Endothelial cell of umbilical vein (primary cell): ENCODE measurements around the gene POLR1H. TPM values are rescaled to one million over a fixed set of nuclear protein-coding genes. Genes with fewer than 3 reads are reported as not detected.

Experiments used
- BruUV-seq: library from RNA; stranded (reverse); fragments of 400-500 nt; replicated peaks from 2 replicates; lab custom pipeline; 2021; lab: Mats Ljungman, UMichigan
- CTCF ChIA-PET: fragments of 300-600, 350-600 bp; sonication (Branson Sonifier 250); formaldehyde crosslinking; loops from one replicate; lab custom pipeline; 2021; ENCODE audit warnings: antibody characterized with exemption, inconsistent platforms; lab: Charles Lee
- POLR2A ChIA-PET: fragments of 300-600, 350-600 bp; sonication (Branson Sonifier 250); formaldehyde crosslinking; loops from one replicate; lab custom pipeline; 2021; ENCODE audit warnings: antibody characterized with exemption, inconsistent platforms; lab: Charles Lee
- DNase-seq: peaks from one replicate; pipeline ENCODE4 v3.0.0-alpha.2; 2011; ENCODE audit warnings: low read depth, low spot score
- FAIRE-seq: peaks from 2 replicates; lab custom pipeline; 2011; peaks lifted over from hg19 to GRCh38; lab: Jason Lieb, UNC
- H2AFZ ChIP-seq: 2 replicates; pipeline ENCODE4 v1.6.0; 2012; ENCODE audit warnings: low read depth, low read length, control low read depth, inconsistent platforms
- H3K27ac ChIP-seq: 2 replicates; pipeline ENCODE4 v1.5.1; 2011; ENCODE audit warnings: low read depth, mild to moderate bottlenecking, control low read depth, low read length, moderate library complexity; ENCODE audit not compliant: insufficient read depth
- H3K27me3 ChIP-seq, 2 experiments: 2 replicates each; pipeline versions ENCODE4 v1.6.0 to v1.6.1; 2011; ENCODE audit warnings: low read length in 2 of 2, mixed read lengths in 1 of 2; ENCODE audit not compliant: control insufficient read depth in 2 of 2, insufficient read depth in 2 of 2
- H3K36me3 ChIP-seq, 2 experiments: 2 replicates in 1 of 2; 3 replicates in 1 of 2; pipeline ENCODE4 v1.5.1; 2011; ENCODE audit warnings: low read length in 2 of 2, mild to moderate bottlenecking in 1 of 2, moderate library complexity in 1 of 2; ENCODE audit not compliant: control insufficient read depth in 2 of 2, insufficient read depth in 2 of 2; ENCODE audit errors: extremely low read depth in 1 of 2
- H3K4me1 ChIP-seq: 3 replicates; pipeline ENCODE4 v1.5.1; 2011; ENCODE audit warnings: mild to moderate bottlenecking, low read length; ENCODE audit not compliant: control insufficient read depth, insufficient read depth; ENCODE audit errors: extremely low read depth
- H3K4me2 ChIP-seq: 2 replicates; pipeline ENCODE4 v1.6.1; 2011; ENCODE audit warnings: low read length, control low read depth, mixed read lengths; ENCODE audit not compliant: insufficient read depth
- H3K4me3 ChIP-seq, 3 experiments: fragments of 200-600 bp in 1 of 3; sonication (generic), shearing (Covaris generic) in 1 of 3; replicated peaks in 1 of 3; 2 replicates each; pipeline ENCODE4 v1.5.1; 2011 to 2016; ENCODE audit warnings: control low read depth in 3 of 3, low read length in 3 of 3, mild to moderate bottlenecking in 2 of 3, inconsistent platforms in 1 of 3, low read depth in 1 of 3, moderate library complexity in 1 of 3; ENCODE audit not compliant: insufficient read depth in 1 of 3
- H3K79me2 ChIP-seq: 2 replicates; pipeline ENCODE4 v1.6.0; 2012; ENCODE audit warnings: low read length, inconsistent platforms; ENCODE audit not compliant: control insufficient read depth, insufficient read depth
- H3K9ac ChIP-seq: replicated peaks from 2 replicates; pipeline ENCODE3; 2011; ENCODE audit warnings: low read length, control low read depth; ENCODE audit not compliant: insufficient read depth; ENCODE audit errors: extremely low read depth
- H3K9me1 ChIP-seq: replicated peaks from 3 replicates; pipeline ENCODE4 v1.6.0; 2011; ENCODE audit warnings: mild to moderate bottlenecking, low read length; ENCODE audit not compliant: control insufficient read depth, insufficient read depth; ENCODE audit errors: extremely low read depth
- H3K9me3 ChIP-seq: replicated peaks from 2 replicates; pipeline ENCODE4 v1.5.1; 2012; ENCODE audit warnings: low read length, inconsistent platforms; ENCODE audit not compliant: control insufficient read depth, insufficient read depth
- H4K20me1 ChIP-seq: replicated peaks from 2 replicates; pipeline ENCODE3; 2011; ENCODE audit warnings: mild to moderate bottlenecking, low read length; ENCODE audit not compliant: control insufficient read depth, insufficient read depth; ENCODE audit errors: extremely low read depth
- EZH2 ChIP-seq: IDR thresholded peaks from 2 replicates; pipeline ENCODE4 v1.6.1; 2012; ENCODE audit warnings: borderline replicate concordance, low read depth, mild to moderate bottlenecking, moderate library complexity, low read length, inconsistent platforms; ENCODE audit not compliant: severe bottlenecking
- FOS ChIP-seq: IDR thresholded peaks from 2 replicates; pipeline ENCODE4 v1.6.1; 2011; ENCODE audit warnings: mild to moderate bottlenecking, low read length, moderate library complexity, borderline replicate concordance; ENCODE audit not compliant: insufficient read depth
- GATA2 ChIP-seq: IDR thresholded peaks from 2 replicates; pipeline ENCODE4 v1.7.0; 2011; ENCODE audit warnings: low read depth, mild to moderate bottlenecking, moderate library complexity, mixed read lengths, low read length; ENCODE audit not compliant: insufficient read length, insufficient read depth
- JUN ChIP-seq: IDR thresholded peaks from 2 replicates; pipeline ENCODE4 v1.6.1; 2011; ENCODE audit warnings: borderline replicate concordance, low read depth; ENCODE audit not compliant: insufficient read length, insufficient read depth
- MYC ChIP-seq: IDR thresholded peaks from one replicate; pipeline ENCODE4 v1.6.1; 2011; ENCODE audit warnings: mild to moderate bottlenecking, low read depth, low read length
- POLR2A ChIP-seq: IDR thresholded peaks from 2 replicates; pipeline ENCODE4 v1.6.1; 2012; ENCODE audit warnings: low read depth, mild to moderate bottlenecking, control low read depth, low read length
- POLR2AphosphoS5 ChIP-seq: IDR thresholded peaks from 2 replicates; pipeline ENCODE4 v1.6.1; 2012; ENCODE audit warnings: low read depth, mild to moderate bottlenecking, control low read depth, low read length, moderate library complexity; ENCODE audit not compliant: insufficient read depth
- dilution Hi-C: fragments of 300-500 bp; cut with MboI; formaldehyde crosslinking; loops from one replicate; pipeline ENCODE4 v1.15.0; 2019; ENCODE audit warnings: low sequenced_read_pairs; ENCODE audit not compliant: extremely low pct_ligation_motif_present
- intact Hi-C: fragments of 100-400 bp; cut with micrococcal nuclease; formaldehyde crosslinking; loops from one replicate; pipeline ENCODE4 v1.10.0; 2022
- polyA plus RNA-seq, 4 experiments: library from polyadenylated mRNA; depleted of rRNA in 3 of 4; stranded (reverse) in 3 of 4; unstranded in 1 of 4; fragments of >200 nt; gene quantifications; 2 replicates each; pipeline versions ENCODE4 v1.2.1 to v1.2.3, GENCODE V29; 2011 to 2012; ENCODE audit warnings: missing spikeins in 1 of 4
- total RNA-seq: library from RNA; stranded (reverse); gene quantifications from 2 replicates; pipeline ENCODE4 v1.2.3, GENCODE V29; 2021
- TF ChIP-seq, protein P1 (sequence below): IDR thresholded peaks from 2 replicates; pipeline ENCODE4 v1.6.1; 2011; ENCODE audit not compliant: insufficient read depth, insufficient read length
- TF ChIP-seq, protein P2 (sequence below), 2 donors: IDR thresholded peaks; 1 replicate in 1 of 2; 2 replicates in 1 of 2; pipeline ENCODE4 v1.5.1; 2011; ENCODE audit warnings: low read length in 2 of 2, mild to moderate bottlenecking in 2 of 2, moderate library complexity in 2 of 2, control low read depth in 1 of 2, inconsistent platforms in 1 of 2, low read depth in 1 of 2; ENCODE audit not compliant: insufficient read depth in 1 of 2; ENCODE audit errors: extremely low read depth in 1 of 2

POLR1H gene
- total and polyA plus RNA-seq, 2 donors (not counting 3 experiments of a cell fraction or from before 2014, with no cell fraction given), result 32.5 to 65.3 TPM

DNA sequence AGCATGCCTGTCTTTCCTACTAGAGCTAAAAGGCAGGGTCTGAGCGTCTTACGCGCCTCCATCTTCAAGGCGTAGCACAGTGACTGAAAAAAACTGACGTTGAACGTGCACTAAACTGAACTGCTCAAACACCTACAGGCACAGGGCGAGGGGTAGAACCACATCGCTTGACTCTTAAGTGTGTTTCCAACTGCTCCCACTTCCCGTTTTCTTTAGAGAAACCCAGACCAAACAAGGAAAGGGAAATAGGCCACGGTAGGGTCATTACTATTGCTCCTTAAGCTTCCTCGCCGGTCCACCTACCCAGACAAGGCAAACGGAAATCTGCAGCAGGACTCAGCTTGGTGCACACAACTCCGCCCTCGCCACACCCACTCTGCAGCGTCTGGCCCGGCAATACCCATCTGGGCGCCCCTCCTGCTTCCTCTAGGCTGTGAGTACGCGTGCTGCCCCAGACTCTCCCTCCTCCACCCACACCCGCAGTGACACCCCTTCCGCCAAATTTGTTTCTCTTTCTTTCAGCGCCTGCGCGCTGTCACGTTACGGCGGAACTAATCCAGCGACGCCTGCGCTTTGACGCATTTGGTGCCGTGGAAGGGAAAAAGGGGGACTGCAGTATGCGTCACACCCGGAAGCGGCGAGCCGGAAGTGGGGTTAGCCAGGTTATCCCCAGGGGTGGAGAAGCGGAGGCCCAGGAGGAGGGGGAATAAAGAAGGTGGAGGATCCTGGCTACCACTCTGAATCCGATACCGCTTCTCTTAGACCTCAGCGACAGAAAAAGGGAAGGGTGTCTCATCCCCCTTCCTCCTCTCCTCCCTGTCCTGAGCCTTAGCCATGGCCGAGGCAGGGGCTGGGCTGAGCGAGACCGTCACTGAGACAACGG lies 5.8 kb downstream of the POLR1H start, which contains the start of gene PPP1R11:
PPP1R11 (plus strand) TSS at position 622 of the 883 bp plus-strand sequence; CDS start at position 835, 213 bp downstream.
- H3K79me2 ChIP-seq, result peaks cover 9% of the 10 kb centered on the region
- no peaks in the 10 kb centered on the region for H4K20me1 ChIP-seq
- CTCF ChIA-PET, result interaction anchor here (1.7 to 2.3 kb wide), 2 partner anchors 35 to 37 kb away, joined by 11 to 13 read pairs; no protein-coding TSS in a partner anchor
- peak within 1 kb of the TSS; percentile 78 for H3K9ac ChIP-seq
- FAIRE-seq (peak; percentile 97), DNase-seq (peak; percentile 100)
- intact Hi-C loops (loop anchor here (1.0 to 5.0 kb wide), 3 partner anchors 36 to 260 kb away; partner anchors contain the start of gene TRIM39), dilution Hi-C loops (no loop called here)
- peaks cover 13 to 16% of the 10 kb centered on the region in 2 experiments for H3K27me3 ChIP-seq
- peak within 1 kb of the TSS; percentile 47 to 75 (median 51) for H3K4me3 ChIP-seq
- no peak for TF ChIP-seq GATA2
- TF ChIP-seq EZH2, result no peak
- TF ChIP-seq, protein P1, sequence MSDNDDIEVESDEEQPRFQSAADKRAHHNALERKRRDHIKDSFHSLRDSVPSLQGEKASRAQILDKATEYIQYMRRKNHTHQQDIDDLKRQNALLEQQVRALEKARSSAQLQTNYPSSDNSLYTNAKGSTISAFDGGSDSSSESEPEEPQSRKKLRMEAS, result peak; percentile 71
- no peak for TF ChIP-seq POLR2A
- peak; percentile 53 for TF ChIP-seq POLR2AphosphoS5
- peak; percentile 64 for TF ChIP-seq JUN
- TF ChIP-seq FOS, result peak; percentile 81
- TF ChIP-seq, protein P2, sequence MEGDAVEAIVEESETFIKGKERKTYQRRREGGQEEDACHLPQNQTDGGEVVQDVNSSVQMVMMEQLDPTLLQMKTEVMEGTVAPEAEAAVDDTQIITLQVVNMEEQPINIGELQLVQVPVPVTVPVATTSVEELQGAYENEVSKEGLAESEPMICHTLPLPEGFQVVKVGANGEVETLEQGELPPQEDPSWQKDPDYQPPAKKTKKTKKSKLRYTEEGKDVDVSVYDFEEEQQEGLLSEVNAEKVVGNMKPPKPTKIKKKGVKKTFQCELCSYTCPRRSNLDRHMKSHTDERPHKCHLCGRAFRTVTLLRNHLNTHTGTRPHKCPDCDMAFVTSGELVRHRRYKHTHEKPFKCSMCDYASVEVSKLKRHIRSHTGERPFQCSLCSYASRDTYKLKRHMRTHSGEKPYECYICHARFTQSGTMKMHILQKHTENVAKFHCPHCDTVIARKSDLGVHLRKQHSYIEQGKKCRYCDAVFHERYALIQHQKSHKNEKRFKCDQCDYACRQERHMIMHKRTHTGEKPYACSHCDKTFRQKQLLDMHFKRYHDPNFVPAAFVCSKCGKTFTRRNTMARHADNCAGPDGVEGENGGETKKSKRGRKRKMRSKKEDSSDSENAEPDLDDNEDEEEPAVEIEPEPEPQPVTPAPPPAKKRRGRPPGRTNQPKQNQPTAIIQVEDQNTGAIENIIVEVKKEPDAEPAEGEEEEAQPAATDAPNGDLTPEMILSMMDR (IDR thresholded peaks at IDR 0.05; ENCODE audit: extremely low read depth in 1 of 2, insufficient read depth in 1 of 2, low read depth in 1 of 2, low read length in 2 of 2), result no peak
- TF ChIP-seq MYC, result no peak
- no peaks in the 10 kb centered on the region for H3K36me3 ChIP-seq
- peaks cover 22% of the 10 kb centered on the region for H3K4me1 ChIP-seq
- TSS peak; percentile 93 for BruUV-seq
- POLR2A ChIA-PET, result no interaction called here
- H3K9me1 ChIP-seq, result no peaks in the 10 kb centered on the region
- peak within 1 kb of the TSS; percentile 91 for H3K27ac ChIP-seq
- H3K9me3 ChIP-seq, result no peaks in the 10 kb centered on the region
- peak within 1 kb of the TSS; percentile 82 for H3K4me2 ChIP-seq
- H2AFZ ChIP-seq, result peak within 1 kb of the TSS; percentile 74
